ENCODE results near the gene SCGB3A1. TPM values are rescaled to one million over a fixed set of nuclear protein-coding genes. Genes with fewer than 3 reads are reported as not detected.

SCGB3A1 gene, protein sequence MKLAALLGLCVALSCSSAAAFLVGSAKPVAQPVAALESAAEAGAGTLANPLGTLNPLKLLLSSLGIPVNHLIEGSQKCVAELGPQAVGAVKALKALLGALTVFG
- total RNA-seq = not detected

DNA sequence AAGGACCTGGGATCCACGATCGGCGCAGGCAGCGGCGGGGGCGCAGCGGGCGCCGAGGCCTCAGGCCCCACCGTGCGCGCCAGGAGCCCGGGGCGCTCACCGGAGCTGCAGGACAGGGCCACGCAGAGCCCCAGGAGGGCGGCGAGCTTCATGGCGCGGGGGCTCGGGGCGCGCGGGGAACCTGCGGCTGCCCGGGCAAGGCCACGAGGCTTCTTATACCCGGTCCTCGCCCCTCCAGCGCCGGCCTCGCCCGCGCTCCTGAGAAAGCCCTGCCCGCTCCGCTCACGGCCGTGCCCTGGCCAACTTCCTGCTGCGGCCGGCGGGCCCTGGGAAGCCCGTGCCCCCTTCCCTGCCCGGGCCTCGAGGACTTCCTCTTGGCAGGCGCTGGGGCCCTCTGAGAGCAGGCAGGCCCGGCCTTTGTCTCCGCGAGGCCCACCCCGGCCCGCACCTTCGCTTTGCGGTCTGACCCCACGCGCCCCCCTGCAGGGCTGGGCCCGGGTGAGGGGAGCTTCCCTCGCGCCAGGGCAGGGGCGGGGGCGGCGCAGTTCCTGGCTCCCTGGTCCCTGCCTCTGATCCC, at the start of gene SCGB3A1:
Gene SCGB3A1, minus strand, starts transcription at position 189 of the 577 bp plus-strand sequence. Its CDS starts 37 bp downstream, at position 152.
- in situ Hi-C loops (cut with MboI; ENCODE audit: low pct_unique_long_range_greater_than_20kb in 2 of 9, low sequenced_read_pairs in 9 of 9, unreplicated experiment in 9 of 9) = no loop called here
- Histone ChIP-seq H3K27ac (no peak within 1 kb of the TSS), H3K4me1 (replicated peaks in 1 of 2) (peaks cover 5 to 6% of the 10 kb centered on the region in 2 donors), H3K4me3 (peak within 1 kb of the TSS in 1 of 5 donors; percentile 6)
- peak in 7 of 8 experiments; percentile 9 to 39 (median 24) for ATAC-seq (replicated peaks in 6 of 8)
- WGBS, 10 experiments = 0% methylated on average over 2 of the region's 60 CpGs; no CpG with 5 or more reads in 9 of the 10 experiments

DNA sequence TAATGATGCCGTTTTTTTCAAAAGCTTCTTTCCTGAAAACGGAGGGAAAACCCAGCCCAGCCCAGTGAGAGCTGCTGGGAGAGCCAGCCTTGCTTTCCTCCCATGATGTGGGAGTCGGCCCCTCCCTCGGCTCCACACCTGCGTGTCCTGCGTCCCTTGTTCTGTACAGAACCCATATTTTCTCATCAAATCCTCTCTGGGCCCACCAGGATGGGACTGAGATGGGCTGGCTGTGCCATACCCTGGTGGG, 49.2 kb upstream of the SCGB3A1 start:
- H3K27ac ChIP-seq = no peak overlapping the region
- no peaks in the 10 kb centered on the region for H3K4me1 ChIP-seq (replicated peaks in 1 of 2)
- H3K4me3 ChIP-seq = no peak overlapping the region
- in situ Hi-C loops (cut with MboI; ENCODE audit: low pct_unique_long_range_greater_than_20kb in 2 of 9, low sequenced_read_pairs in 9 of 9, unreplicated experiment in 9 of 9) = no loop called here
- 67 to 80% (median 76%) methylated on average over 4 to 5 of the region's 6 CpGs; no CpG with 5 or more reads in 7 of the 10 experiments for WGBS, 10 experiments
- no peak for ATAC-seq (replicated peaks in 6 of 8)

DNA sequence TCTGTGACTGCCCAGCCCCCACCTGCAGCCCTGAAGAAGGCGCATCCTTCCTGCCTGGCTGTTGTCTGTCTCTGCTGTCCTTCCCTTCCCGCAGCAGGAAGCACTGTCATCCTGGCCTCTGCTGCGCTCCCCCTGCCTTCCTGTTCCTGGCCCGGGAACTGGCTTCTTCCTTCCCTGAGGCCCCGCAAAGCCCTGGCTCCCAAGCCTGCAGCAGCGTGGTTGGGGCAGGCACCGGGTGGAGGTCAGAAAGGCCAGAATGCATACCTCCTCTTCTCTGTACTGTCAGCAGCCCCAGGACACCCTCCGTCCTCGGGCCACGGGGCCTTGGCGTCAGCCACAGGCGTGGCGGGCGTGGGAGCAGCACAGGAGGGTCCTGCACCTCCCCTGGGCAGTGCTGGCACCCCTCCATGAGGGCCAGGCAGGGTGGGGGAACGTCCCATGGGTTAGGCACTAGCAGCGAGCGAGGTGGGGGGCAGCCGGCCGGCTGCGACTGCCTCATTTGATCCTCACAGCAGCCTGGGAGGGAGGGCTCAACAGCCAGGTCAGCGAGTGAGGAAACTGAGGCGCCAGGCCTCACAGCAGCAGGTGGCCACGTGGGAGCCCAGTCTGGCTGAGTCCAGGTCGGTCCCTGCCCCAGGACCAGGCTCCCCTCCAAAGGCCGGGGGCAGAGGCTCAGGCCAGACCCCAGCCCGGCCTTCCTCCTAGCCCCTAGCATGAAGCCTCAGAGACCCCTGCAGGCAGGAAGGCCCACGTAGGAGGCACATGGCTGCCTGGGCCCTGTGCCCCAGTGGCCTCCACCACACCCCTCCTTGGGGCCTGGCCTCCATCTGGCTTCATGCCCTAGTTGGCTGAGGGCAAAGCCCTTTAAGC, 48.7 kb upstream of the SCGB3A1 start:
- in situ Hi-C loops (cut with MboI; ENCODE audit: low pct_unique_long_range_greater_than_20kb in 2 of 9, low sequenced_read_pairs in 9 of 9, unreplicated experiment in 9 of 9) = no loop called here
- no peaks in the 10 kb centered on the region for H3K4me1 ChIP-seq (replicated peaks in 1 of 2)
- no peak overlapping the region for H3K4me3 ChIP-seq
- WGBS, 10 experiments = 0 to 75% (median 61%) methylated on average over 2 to 14 of the region's 27 CpGs; no CpG with 5 or more reads in 5 of the 10 experiments
- no peak overlapping the region for H3K27ac ChIP-seq
- ATAC-seq (replicated peaks in 6 of 8) = no peak

DNA sequence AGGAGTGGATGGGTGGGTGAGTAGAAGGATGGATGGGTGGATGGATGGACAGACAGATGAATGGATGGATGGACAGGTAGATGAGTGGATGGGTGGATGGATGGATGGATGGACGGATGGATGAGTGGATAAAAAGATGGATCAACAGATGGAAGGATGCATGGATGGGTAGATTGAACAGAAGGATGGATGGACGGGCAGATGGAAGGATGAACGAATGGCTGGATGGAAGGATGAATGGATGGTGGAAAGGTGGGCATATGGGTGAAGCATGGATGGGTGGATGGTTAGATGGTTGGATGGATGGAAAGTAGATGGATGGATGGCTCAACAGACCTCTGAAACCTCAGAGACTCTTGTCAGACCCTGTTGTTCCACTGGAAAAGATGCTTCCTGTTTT, 48.0 kb upstream of the SCGB3A1 start:
- Histone ChIP-seq H3K4me1 (replicated peaks in 1 of 2) (no peaks in the 10 kb centered on the region), H3K4me3 (no peak overlapping the region), H3K27ac (no peak overlapping the region)
- ATAC-seq (replicated peaks in 6 of 8) = no peak
- in situ Hi-C loops (cut with MboI; ENCODE audit: low pct_unique_long_range_greater_than_20kb in 2 of 9, low sequenced_read_pairs in 9 of 9, unreplicated experiment in 9 of 9) = no loop called here
- 29 to 62% (median 46%) methylated on average over 2 to 3 of the region's 3 CpGs; no CpG with 5 or more reads in 6 of the 10 experiments for WGBS, 10 experiments

DNA sequence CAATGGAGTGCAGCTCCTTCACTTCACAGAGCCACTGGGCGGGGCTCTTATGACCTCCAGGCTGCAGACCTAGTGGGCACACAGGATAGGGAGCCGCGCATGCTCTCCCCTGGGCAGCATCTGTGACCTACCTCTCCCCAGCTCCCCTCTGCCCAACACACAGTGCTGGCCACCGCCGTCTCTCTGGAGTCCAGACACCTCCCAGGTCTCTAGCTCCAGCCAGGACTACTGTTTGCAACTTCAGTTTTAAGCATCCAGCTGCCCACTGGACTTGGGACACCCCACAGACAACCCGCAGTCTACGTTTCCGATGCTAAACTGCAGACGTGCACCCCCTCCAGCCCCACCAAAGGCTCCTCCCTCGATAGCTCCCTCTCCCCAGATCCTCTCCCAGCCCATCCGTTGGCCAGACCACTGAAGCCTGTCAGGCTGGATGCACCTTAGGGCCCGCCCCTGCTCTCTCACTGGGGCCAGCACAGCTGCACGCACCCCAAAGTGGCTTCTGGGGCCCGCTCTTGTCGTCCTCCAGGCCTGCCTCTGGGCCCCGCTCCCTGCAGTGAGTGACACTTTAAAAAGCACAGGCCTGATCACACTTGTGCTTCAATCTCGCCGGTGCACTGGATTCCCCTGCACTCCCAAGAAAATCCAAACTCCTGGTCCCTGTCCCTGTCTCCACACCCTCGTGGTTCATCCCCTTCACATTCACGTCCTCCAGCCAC, 46.8 kb upstream of the SCGB3A1 start:
- ATAC-seq (replicated peaks in 6 of 8) = no peak
- 0 to 71% (median 55%) methylated on average over 1 to 9 of the region's 20 CpGs; no CpG with 5 or more reads in 2 of the 10 experiments for WGBS, 10 experiments
- in situ Hi-C loops (cut with MboI; ENCODE audit: low pct_unique_long_range_greater_than_20kb in 2 of 9, low sequenced_read_pairs in 9 of 9, unreplicated experiment in 9 of 9) = no loop called here

DNA sequence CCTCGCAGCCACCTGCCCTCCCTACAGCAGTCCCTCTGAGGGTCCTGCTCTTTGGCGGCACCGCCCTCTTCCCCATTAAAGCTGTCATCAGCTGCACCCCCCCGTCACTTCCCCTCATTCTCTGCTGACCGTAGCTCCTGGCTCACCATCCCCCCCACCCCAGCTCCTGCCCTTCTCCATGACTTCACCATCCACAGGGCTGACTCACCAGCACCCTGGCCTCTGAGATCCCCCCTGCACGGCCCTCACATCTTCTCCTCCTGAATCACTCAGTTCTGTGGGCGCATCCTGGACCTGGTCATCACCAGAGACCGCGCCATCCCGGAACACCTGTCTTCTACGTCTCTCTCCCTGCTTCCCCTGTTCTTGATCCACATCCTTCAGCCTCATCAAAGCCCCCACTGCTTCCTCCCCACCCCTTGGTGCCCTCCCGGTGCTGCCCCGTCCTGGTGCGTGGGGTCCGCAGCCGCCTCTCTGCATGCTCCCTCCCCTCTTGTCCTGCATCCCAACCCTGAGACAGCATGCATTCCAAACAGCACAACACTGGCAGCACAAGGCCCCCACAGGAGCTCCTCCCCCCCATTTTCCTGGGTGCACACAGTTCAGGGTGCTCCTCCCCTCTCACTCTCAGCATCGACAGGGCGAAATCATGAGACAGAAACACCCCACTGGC, 45.2 kb upstream of the SCGB3A1 start:
- H3K4me3 ChIP-seq = no peak overlapping the region
- ATAC-seq (replicated peaks in 6 of 8) = peak in 5 of 8 experiments; percentile 37 to 85 (median 67)
- in situ Hi-C loops (cut with MboI; ENCODE audit: low pct_unique_long_range_greater_than_20kb in 2 of 9, low sequenced_read_pairs in 9 of 9, unreplicated experiment in 9 of 9) = no loop called here
- peaks cover 0 to 10% of the 10 kb centered on the region in 2 donors for H3K4me1 ChIP-seq (replicated peaks in 1 of 2)
- WGBS, 10 experiments = 31% methylated on average over 3 of the region's 18 CpGs; no CpG with 5 or more reads in 9 of the 10 experiments
- no peak overlapping the region for H3K27ac ChIP-seq

More for the DNA sequence above, 46.8 kb upstream of the SCGB3A1 start:
- H3K4me3 ChIP-seq = no peak overlapping the region
- no peaks in the 10 kb centered on the region for H3K4me1 ChIP-seq (replicated peaks in 1 of 2)
- H3K27ac ChIP-seq = no peak overlapping the region

DNA sequence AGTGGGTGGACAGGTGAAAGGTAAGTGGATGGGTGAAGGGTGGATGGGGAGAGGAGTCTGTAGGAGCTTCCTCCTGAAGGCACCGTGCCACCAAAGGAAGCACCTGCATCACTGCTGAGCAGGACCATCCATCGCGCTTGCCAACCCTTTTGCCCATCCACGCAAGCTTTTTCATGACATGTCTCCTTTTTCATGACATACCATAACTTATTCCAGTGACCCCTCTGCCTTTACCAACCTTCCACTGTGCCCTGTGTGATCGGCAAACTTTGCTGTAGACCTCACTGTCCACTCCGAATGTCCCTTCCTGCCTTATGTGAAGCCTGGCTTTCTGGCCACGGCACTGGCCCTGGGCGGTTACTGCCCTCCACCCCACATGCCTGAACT, 44.7 kb upstream of the SCGB3A1 start:
- Histone ChIP-seq H3K4me3 (no peak overlapping the region), H3K4me1 (replicated peaks in 1 of 2) (peaks cover 0 to 10% of the 10 kb centered on the region in 2 donors), H3K27ac (no peak overlapping the region)
- 39 to 100% (median 74%) methylated on average over 3 to 5 of the region's 8 CpGs; no CpG with 5 or more reads in 6 of the 10 experiments for WGBS, 10 experiments
- in situ Hi-C loops (cut with MboI; ENCODE audit: low pct_unique_long_range_greater_than_20kb in 2 of 9, low sequenced_read_pairs in 9 of 9, unreplicated experiment in 9 of 9) = no loop called here
- no peak for ATAC-seq (replicated peaks in 6 of 8)

DNA sequence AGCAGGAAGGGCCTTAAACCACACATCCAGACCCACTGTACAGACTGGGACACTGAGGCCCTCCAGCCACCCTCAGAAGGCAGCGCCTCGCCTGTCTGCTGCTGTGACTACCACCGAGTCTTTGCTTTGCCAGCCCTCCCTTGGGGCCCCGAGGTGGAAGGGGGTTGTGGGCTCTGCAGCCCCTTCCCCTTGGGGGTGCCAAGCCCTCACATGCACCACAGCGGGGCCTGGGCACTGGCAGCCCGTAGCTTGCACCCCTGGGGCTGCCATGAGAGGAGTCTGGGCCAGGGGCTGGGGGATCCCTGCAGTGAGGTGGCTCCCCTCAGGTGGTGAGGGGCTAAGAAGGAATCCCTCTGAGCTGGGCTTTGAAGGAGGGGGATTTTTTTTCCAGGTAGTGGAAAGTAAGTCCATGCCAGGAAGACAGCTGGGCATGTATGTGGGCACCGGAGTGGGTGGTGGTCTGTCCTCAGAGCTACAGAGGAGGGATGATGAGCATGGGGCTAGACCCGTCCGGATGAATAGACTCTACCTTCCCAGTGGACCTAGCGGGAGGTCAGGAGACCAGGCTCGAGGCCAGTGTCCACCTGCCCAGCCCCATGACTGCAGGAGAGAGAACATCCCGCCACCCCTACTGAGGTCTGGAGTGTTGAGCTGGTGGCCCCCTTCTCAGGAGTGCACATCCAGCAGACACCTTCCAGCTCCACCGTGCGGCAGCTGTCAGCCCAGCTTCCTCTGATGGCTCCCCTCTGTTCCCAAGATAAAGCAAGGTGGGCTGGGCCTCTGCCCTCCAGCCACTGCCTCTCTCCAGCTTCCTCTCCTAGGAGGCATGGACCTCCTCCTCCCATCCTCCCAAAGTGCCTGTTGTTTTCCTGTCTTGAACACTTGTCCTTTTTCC, 42.2 kb upstream of the SCGB3A1 start:
- Histone ChIP-seq H3K4me3 (no peak overlapping the region), H3K27ac (no peak overlapping the region), H3K4me1 (replicated peaks in 1 of 2) (peaks cover 0 to 10% of the 10 kb centered on the region in 2 donors)
- 50 to 90% (median 60%) methylated on average over 2 to 6 of the region's 14 CpGs; no CpG with 5 or more reads in 7 of the 10 experiments for WGBS, 10 experiments
- no peak for ATAC-seq (replicated peaks in 6 of 8)
- in situ Hi-C loops (cut with MboI; ENCODE audit: low pct_unique_long_range_greater_than_20kb in 2 of 9, low sequenced_read_pairs in 9 of 9, unreplicated experiment in 9 of 9) = no loop called here

DNA sequence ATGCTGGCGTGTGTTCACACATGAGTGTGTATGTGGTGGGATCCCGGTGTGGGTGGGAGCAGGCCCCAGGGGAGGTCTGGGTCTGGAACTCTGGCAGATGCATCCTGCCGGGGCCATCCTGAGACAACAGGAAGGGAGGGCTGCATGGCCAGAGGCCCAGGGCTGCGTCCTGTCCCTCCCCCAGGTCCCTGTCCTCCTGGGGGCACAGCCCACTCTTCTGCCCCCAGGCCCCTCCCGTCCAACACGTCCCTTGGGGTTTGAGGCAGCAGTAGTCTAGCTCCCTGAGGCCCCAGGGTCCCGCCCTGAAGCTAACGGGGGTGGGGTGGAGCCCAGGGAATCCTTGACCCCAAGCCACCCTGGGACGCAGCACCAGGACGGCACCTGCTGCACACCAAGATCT, 41.5 kb upstream of the SCGB3A1 start:
- Histone ChIP-seq H3K4me1 (replicated peaks in 1 of 2) (peaks cover 0 to 10% of the 10 kb centered on the region in 2 donors), H3K4me3 (no peak overlapping the region), H3K27ac (peak overlapping the region in 1 of 2 donors; percentile 52)
- peak in 1 of 8 experiments; percentile 5 for ATAC-seq (replicated peaks in 6 of 8)
- 90% methylated on average over 2 of the region's 10 CpGs; no CpG with 5 or more reads in 9 of the 10 experiments for WGBS, 10 experiments
- in situ Hi-C loops (cut with MboI; ENCODE audit: low pct_unique_long_range_greater_than_20kb in 2 of 9, low sequenced_read_pairs in 9 of 9, unreplicated experiment in 9 of 9) = no loop called here

DNA sequence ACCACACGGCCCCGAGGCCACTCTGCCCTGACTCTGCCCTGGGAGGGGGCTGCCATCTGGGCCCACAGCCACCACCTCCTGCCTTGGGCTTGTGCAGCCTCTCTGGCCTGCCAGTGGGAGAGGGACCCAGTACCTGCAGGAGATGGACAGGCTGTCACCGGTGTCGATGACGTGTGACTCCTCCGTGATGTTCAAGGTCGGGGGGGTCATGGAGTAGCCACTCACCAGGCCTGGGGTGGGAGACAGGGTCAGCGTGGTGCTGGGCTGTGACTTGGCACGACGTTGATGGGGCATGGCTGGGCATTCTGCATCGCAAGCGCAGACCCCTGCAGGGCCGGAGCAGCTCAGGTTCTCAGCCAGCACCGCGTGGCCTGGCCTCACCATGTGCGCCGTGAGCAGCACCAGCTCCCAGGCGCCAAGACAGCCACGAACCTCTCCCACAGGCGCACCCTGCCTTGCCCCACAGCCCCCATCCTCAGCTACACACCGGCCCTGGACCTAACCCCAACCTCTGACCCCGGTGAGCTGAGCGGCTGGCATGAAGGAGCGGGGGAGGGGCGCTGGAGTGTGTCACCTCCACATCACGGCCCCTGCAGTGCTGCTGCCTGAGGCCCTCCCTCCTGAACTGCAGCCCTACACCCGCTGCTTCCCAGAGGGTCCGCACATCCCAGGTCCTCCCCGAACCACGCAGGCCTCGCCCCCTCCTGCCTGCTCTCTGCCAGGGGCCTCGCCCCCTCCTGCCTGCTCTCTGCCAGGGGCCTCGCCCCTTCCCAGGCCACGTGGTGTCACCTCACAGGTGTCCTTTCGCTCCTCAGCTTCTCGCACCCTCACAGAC, 40.5 kb upstream of the SCGB3A1 start:
- no peak overlapping the region for H3K4me3 ChIP-seq
- in situ Hi-C loops (cut with MboI; ENCODE audit: low pct_unique_long_range_greater_than_20kb in 2 of 9, low sequenced_read_pairs in 9 of 9, unreplicated experiment in 9 of 9) = no loop called here
- H3K27ac ChIP-seq = peak overlapping the region in 1 of 2 donors; percentile 73
- WGBS, 10 experiments = 87 to 100% (median 100%) methylated on average over 1 to 3 of the region's 36 CpGs; no CpG with 5 or more reads in 7 of the 10 experiments
- ATAC-seq (replicated peaks in 6 of 8) = peak in 5 of 8 experiments; percentile 48 to 77 (median 76)
- H3K4me1 ChIP-seq (replicated peaks in 1 of 2) = peaks cover 0 to 10% of the 10 kb centered on the region in 2 donors

DNA sequence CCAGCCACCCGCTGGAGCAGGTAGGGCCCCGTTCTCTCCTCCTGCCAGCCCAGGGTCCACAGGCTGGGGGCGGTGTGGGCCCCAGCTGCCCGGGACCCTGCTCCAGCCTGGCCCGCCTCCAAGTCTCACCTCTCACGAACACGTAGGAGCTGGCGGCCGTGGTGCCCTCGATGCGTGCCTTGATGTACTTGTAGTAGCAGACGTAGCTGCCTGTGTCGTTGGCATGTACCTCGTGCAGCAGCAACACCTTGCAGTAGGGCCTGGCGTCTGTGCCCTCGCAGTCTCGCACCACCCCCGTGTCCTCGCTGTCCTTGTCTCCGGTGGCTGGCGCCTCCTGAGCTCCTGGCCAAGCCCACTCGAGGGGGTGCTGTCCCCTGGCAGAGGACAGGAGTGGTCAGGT, 39.1 kb upstream of the SCGB3A1 start:
- no peak for ATAC-seq (replicated peaks in 6 of 8)
- in situ Hi-C loops (cut with MboI; ENCODE audit: low pct_unique_long_range_greater_than_20kb in 2 of 9, low sequenced_read_pairs in 9 of 9, unreplicated experiment in 9 of 9) = no loop called here
- Histone ChIP-seq H3K4me1 (replicated peaks in 1 of 2) (peaks cover 0 to 10% of the 10 kb centered on the region in 2 donors), H3K27ac (no peak overlapping the region), H3K4me3 (no peak overlapping the region)
- 74% methylated on average over 6 of the region's 22 CpGs; no CpG with 5 or more reads in 9 of the 10 experiments for WGBS, 10 experiments
